Stimulated activated naive CD8-positive, alpha-beta T cell treated with anti-CD3 and anti-CD28 coated beads, Interleukin-15, Interleukin-2, amounts not matched to agents 100 ng/mL and 50 ng/mL, for 24 hours (primary cell): ENCODE measurements around the gene DRGX.

Source experiments
- H3K27ac Mint-ChIP-seq: one replicate; pipeline ENCODE4 v1.8.0; 2021; ENCODE audit warnings: mild to moderate bottlenecking, mixed read lengths
- H3K27me3 Mint-ChIP-seq: one replicate; pipeline ENCODE4 v1.8.0; 2021; ENCODE audit warnings: mixed read lengths
- H3K36me3 Mint-ChIP-seq: one replicate; pipeline ENCODE4 v1.8.0; 2021; ENCODE audit warnings: low read depth, mixed read lengths
- H3K4me1 Mint-ChIP-seq: one replicate; pipeline ENCODE4 v1.8.0; 2021; ENCODE audit warnings: low read depth, mixed read lengths
- H3K4me3 Mint-ChIP-seq: one replicate; pipeline ENCODE4 v1.8.0; 2021; ENCODE audit warnings: mild to moderate bottlenecking, mixed read lengths
- H3K9me3 Mint-ChIP-seq: one replicate; pipeline ENCODE4 v1.8.0; 2021; ENCODE audit warnings: mixed read lengths

The DRGX gene

DNA sequence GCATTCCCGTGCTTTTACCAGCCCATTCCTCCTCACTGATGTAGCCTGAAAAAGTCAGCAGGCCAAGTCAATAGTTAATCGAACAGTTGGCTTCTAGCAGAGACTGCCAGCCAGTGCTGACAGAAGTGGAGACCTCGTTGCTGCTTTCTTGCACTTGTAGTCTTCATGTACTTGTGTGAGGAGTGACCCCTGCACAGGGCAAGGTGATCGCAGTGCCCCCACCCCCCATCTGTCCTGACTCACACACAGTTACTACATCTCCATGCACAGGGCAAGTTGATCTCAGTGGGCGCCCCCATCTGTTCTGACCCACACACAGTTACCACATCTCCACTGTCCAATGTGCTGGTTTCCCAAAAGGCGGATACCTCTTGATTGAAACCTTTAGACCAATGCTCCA is 62.7 kb downstream of the DRGX start:
- H3K36me3 Mint-ChIP-seq = peaks cover 13% of the 10 kb centered on the region
- H3K4me3 Mint-ChIP-seq = no peak overlapping the region
- H3K9me3 Mint-ChIP-seq = peaks cover 18% of the 10 kb centered on the region
- no peaks in the 10 kb centered on the region for H3K27me3 Mint-ChIP-seq
- H3K27ac Mint-ChIP-seq = no peak overlapping the region
- H3K4me1 Mint-ChIP-seq = peaks cover 11% of the 10 kb centered on the region

DNA sequence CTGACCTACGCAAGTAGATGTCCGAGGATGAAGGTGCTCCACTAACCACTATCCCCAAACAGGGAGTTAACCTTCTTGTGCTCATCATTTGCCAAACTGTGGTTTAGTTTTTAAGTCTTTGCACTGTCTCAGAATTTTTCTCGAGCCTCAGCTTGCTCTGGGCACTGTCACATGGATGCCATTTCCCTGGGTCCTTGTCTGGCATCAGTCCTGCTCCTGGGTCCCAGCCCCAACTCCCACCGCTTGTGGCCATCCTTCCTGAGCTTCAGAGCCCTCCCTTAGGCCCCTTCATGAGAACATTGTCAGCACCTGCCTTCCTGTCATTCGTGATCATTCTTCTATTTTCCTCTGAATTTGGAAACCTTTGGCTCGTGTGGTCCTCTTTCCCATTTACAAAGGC is 63.1 kb downstream of the DRGX start:
- no peak overlapping the region for H3K27ac Mint-ChIP-seq
- H3K4me1 Mint-ChIP-seq = peaks cover 11% of the 10 kb centered on the region
- peaks cover 13% of the 10 kb centered on the region for H3K36me3 Mint-ChIP-seq
- peaks cover 18% of the 10 kb centered on the region for H3K9me3 Mint-ChIP-seq
- no peak overlapping the region for H3K4me3 Mint-ChIP-seq
- no peaks in the 10 kb centered on the region for H3K27me3 Mint-ChIP-seq

DNA sequence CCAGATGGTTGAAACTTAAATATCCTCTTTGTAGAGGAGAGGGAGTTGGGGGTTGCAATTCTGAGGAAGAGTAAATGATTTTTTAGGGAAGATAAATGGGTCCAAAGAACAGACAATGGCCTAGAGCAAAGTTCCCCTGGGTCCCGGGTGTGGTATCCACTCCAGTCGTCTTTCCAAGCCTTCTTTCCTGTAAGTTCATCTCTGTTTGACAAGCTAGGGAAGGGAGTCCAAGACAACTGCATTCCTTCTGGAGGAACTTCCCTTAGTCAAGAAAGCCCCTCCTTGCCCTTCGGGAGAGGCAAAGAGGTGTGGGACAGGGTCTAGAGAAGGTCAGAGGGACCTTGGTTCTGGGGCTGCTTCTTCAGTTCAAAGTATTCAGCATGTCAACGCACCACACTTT is 63.6 kb downstream of the DRGX start:
- peaks cover 13% of the 10 kb centered on the region for H3K36me3 Mint-ChIP-seq
- peaks cover 18% of the 10 kb centered on the region for H3K9me3 Mint-ChIP-seq
- no peak overlapping the region for H3K27ac Mint-ChIP-seq
- no peak overlapping the region for H3K4me3 Mint-ChIP-seq
- H3K27me3 Mint-ChIP-seq = no peaks in the 10 kb centered on the region
- peaks cover 11% of the 10 kb centered on the region for H3K4me1 Mint-ChIP-seq

DNA sequence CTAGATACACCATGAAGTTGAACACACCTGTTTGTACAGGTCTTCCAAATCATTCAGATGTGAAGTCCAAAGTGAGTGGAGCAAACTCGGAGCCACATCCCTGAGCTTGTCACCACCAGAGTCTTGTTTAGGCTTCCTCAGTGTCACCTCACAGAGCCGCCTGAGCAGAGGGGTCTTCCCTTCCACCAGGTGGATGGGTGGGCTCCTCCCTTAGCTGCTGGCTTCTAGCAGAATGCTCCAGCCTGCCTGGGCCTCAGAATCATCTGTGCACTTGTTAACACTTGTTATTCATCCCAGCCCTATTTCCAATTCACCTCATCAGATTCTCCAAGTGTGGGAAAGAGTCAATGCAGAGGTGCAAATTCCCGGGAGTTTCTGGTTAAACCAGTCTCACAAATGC is 64.5 kb downstream of the DRGX start:
- peaks cover 11% of the 10 kb centered on the region for H3K4me1 Mint-ChIP-seq
- H3K27me3 Mint-ChIP-seq = no peaks in the 10 kb centered on the region
- H3K36me3 Mint-ChIP-seq = peaks cover 13% of the 10 kb centered on the region
- no peak overlapping the region for H3K4me3 Mint-ChIP-seq
- no peak overlapping the region for H3K27ac Mint-ChIP-seq
- H3K9me3 Mint-ChIP-seq = peaks cover 18% of the 10 kb centered on the region

DNA sequence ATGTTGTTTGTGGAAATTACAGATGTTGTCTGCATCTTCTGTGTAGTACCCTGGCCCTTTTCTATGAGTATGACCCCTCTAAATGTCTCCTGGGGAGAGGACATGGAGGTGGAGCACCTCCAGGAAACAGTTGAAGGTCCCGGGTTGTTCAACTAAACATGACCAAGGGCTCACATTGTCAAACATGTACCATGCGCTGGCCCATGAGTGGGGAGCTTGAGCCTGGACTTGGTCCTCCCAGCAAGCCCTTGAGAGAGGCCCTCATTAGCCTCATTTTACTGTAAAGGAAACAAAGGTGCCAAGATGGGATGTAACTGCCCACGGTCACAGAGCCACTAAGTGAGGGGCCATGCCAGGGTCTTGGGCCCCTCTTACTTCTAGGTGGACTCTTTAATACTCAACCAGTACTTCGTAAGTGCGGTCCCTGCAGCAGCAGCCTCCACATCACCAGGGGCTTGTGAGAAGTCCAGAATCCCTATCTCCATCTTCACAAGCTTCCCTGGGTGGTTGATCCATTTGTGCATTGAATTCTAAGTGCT is 65.7 kb downstream of the DRGX start:
- Mint-ChIP-seq H3K27me3 (no peaks in the 10 kb centered on the region), H3K4me1 (peaks cover 2% of the 10 kb centered on the region), H3K4me3 (no peak overlapping the region), H3K36me3 (peaks cover 5% of the 10 kb centered on the region), H3K9me3 (peaks cover 7% of the 10 kb centered on the region), H3K27ac (no peak overlapping the region)

DNA sequence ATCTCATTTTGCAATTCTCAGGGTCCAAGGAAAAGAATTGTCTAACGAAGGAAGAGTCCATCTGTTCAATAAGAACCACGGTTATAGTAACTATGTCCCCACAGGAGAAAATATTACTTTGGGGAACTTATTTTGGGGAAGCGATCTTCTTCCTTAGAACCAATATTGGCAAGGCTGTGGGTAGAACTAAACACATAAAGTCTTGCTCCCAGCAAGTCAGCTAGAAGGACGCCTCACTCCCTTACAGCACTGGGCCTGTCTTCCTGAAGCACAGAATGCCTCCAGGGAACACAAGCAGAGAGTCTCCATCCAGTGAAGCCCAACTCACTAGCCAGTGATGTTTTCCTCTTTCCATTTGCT is 66.8 kb downstream of the DRGX start:
- Mint-ChIP-seq H3K4me3 (no peak overlapping the region), H3K9me3 (no peaks in the 10 kb centered on the region), H3K27me3 (peaks cover 6% of the 10 kb centered on the region), H3K4me1 (no peaks in the 10 kb centered on the region), H3K36me3 (no peaks in the 10 kb centered on the region), H3K27ac (no peak overlapping the region)

DNA sequence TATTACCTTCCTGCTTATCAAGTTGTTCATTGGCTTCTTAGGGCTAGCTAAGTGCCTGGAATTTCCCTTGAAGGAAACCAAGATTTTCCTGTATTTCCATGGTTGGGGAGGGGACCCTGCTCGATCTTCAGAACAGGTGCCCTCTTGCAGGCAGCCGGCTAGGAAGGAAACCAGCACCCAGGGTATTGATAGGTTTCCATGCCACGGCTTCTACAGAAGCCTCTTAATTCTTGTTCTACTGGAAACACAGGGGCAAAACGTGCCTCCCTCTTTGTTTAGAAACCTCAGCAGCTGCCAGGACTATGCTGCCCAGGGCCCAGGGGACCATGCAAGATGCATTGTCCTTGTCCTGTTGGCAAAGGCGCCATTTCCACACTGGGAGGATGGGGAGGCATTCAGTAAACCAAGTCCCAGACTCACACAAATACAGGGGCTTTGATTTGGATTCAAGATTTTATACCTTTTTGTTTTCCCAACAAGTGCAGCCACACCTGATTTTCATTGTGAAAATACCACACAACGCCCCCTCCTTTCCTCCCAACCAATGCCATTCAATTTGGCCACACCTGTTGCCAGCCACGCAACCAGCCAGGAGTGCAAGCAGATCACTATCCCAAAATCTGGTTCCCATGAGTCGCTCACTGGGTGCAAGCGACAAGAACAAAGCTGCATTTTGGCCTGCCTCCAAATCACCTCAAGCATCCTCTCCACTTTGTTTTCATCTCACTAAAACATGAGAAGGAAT is 67.3 kb downstream of the DRGX start:
- H3K36me3 Mint-ChIP-seq = no peaks in the 10 kb centered on the region
- no peaks in the 10 kb centered on the region for H3K4me1 Mint-ChIP-seq
- no peak overlapping the region for H3K27ac Mint-ChIP-seq
- H3K4me3 Mint-ChIP-seq = no peak overlapping the region
- no peaks in the 10 kb centered on the region for H3K9me3 Mint-ChIP-seq
- peaks cover 6% of the 10 kb centered on the region for H3K27me3 Mint-ChIP-seq

DNA sequence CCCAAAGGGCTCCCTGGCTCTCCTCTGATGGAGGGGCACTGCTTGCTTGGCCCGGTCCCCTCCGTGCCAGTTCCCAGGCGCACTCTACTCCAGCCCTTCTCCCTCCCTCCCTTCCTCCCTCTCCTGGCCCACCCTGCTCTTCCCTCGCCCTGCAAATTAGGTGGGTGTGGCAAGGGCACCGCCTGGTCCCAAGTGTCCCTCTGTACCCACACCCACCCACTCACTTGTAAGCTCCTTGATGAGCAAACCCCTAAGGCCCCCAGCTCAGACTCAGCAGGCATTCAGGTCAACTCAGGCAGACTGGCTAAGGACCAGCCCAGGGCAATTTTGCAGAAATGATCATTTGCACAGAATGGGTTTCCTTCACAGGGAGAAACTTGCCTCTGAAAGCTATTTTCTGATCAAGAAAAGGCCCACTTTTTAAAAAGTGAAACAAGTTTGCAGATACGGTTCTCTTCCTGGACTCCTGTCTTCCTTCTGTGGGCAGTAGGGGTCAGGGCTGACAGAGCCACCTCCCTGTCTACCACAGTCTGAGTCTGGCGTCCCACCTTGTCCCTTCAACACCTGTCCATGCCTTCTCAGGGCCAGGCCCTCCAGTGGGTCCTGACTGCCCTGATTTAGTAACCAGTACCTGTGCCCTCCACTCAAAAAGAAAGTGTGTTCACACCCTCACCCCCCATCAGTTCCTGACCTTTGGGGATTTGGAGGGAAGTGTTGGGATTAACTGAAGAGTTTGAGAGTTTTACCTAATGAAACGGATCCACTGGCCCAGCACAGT is 68.7 kb downstream of the DRGX start:
- no peak overlapping the region for H3K4me3 Mint-ChIP-seq
- no peaks in the 10 kb centered on the region for H3K4me1 Mint-ChIP-seq
- H3K9me3 Mint-ChIP-seq = no peaks in the 10 kb centered on the region
- H3K36me3 Mint-ChIP-seq = no peaks in the 10 kb centered on the region
- H3K27me3 Mint-ChIP-seq = peaks cover 6% of the 10 kb centered on the region
- no peak overlapping the region for H3K27ac Mint-ChIP-seq

DNA sequence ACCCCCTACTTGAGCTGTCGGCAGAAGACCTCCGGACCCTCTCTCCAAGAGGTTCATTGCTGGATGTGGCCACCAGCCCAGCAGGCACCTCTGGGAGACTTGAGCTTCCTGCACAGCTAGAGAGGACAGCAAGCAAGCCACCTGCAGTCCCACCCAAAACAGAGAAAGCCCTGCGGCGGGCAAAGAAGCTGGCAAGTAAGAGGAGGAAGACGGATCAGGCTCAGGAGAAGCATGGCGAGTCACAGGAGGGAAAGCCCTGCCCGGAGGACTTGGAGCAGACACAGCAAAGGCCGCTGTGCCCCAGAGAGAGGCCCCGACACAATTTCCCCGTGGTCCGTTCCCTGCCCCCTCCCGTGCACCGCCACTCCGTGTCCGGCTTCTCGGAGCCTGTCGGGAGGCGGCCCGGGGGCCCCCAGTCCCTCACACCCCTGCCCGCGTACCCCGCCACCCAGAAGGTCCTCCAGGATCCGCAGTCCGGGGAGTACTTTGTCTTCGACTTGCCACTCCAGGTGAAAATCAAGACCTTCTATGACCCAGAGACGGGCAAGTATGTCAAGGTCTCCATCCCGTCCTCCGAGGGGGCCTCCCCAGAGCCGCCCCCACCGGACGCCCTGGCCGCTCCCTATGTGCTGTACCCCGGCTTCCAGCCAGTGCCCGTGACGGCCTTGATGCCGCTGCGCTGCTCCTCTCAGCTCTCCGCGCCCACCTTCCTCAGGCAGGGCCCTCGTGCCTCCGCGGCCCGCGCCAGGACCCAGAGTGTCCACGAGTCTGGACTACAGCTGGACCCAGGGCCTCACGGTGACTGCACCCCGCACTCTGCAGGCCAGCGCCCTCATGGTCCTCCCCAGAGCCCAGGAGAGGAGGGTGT is 69.7 kb downstream of the DRGX start:
- Mint-ChIP-seq H3K9me3 (no peaks in the 10 kb centered on the region), H3K4me1 (no peaks in the 10 kb centered on the region), H3K27ac (no peak overlapping the region), H3K36me3 (no peaks in the 10 kb centered on the region), H3K27me3 (peaks cover 6% of the 10 kb centered on the region), H3K4me3 (no peak overlapping the region)

DNA sequence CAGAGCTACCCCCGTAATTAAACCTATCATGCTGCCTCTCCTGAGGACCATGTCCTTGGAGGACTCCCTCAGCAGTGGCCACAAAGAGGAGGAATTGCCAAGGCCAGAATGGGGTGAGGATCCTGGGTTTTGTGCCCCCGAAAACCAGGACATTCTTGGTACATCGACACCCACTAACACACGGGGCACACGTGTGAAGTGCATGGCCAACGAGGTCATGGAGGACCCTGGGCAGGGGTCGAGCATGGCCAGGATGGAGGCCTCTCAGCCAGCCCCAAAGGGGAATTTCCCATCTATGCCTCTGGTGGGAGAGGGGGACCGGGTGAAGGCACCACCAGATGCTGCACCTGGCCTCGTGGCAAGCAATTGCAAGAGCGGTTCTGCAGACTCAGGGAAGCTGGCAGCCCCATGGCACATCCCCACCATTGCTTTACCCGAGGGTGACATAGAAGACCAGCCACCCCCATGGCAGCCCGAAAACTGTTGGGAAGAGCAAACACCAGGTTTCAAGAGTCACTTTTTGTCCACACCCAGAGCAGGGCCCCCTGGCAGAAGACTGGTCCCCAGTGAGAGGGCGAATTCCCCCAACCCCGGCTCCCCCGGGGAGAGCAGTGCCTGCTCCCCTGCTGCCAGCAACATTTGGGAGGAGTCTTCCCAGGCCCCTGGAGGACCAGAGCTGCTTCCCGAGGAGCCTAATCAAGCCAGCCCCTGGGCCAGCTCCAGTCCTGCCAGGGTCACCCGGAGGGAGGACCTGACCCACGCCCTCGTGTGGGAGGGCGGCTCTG is 70.6 kb downstream of the DRGX start:
- H3K27me3 Mint-ChIP-seq = peaks cover 6% of the 10 kb centered on the region

DNA sequence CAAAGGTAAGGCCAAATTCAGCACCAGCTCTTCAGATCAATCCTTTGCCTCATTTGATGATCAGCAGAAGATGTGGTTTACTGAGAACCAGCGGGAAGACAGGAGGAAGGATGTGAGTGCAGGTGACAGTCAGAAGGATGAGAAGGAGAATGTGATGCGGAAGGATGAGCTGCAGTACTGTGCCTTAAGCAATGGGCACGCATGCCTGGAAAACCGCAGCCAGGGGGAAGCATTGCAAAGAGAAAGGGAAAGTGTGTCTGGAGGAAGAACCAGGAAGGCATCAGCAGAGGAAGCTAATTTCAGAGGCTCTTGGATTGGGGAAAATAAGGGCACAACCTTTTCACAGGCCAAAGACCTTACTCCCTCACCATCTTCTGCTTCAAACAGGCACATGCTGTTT is 71.2 kb downstream of the DRGX start:
- H3K27ac Mint-ChIP-seq = no peak overlapping the region
- no peak overlapping the region for H3K4me3 Mint-ChIP-seq
- H3K36me3 Mint-ChIP-seq = no peaks in the 10 kb centered on the region
- no peaks in the 10 kb centered on the region for H3K4me1 Mint-ChIP-seq
- H3K9me3 Mint-ChIP-seq = no peaks in the 10 kb centered on the region
- peaks cover 6% of the 10 kb centered on the region for H3K27me3 Mint-ChIP-seq

More for the DNA sequence above, 70.6 kb downstream of the DRGX start:
- Mint-ChIP-seq H3K9me3 (no peaks in the 10 kb centered on the region), H3K27ac (no peak overlapping the region), H3K4me1 (no peaks in the 10 kb centered on the region), H3K4me3 (no peak overlapping the region), H3K36me3 (no peaks in the 10 kb centered on the region)

DNA sequence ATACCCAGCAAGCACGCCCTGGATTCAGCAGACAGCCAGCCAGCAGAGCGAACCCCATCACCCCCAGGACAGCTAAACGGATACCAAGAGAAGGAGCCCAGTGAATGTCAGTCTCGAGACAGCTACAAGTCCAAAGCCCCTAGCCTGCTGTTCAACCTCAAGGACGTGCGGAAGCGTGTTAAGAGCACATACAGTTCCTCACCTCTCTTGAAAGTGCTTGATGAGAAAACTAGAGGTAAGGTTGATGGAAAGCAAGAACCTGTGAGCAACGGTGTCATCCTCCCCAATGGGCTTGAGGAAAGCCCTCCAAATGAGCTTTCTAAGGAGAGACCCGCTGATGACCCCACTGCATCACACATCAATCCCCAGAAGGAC is 72.0 kb downstream of the DRGX start:
- Mint-ChIP-seq H3K4me3 (no peak overlapping the region), H3K4me1 (no peaks in the 10 kb centered on the region), H3K27me3 (peaks cover 6% of the 10 kb centered on the region), H3K27ac (no peak overlapping the region), H3K9me3 (no peaks in the 10 kb centered on the region), H3K36me3 (no peaks in the 10 kb centered on the region)

DNA sequence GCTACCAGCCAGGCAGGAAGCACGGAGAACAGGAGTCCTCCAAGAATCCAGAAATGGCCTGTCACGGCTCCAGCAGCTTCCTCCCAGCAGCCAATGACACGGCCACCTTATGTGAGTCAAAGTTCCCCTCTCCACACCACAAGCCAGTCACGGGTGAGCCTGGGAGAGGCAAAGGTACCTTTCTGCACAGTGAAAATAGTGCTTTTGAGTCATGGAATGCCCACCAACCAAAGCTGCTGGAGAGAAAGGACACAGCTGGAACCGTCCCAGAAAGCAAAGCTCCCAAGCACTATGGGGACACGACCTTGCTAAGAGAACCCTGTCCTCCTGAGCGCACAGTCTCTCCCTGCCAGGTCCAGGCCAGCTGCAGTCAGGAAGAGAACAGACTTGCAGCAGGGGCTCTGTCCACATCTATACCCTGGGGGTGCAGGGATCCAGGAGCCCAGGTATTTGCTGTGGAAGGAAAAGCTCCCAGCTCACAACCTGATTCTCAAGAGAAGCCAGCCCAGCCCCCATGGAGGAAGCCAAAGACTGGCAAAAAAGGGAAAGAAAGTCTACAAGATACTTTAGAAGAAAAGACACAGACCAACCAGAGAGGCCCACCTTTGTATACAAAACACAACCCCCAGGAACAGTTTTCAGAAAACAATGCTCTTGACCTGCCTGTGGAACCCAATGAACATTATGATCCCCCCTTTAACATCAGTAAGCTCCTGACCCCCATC is 72.6 kb downstream of the DRGX start:
- no peak overlapping the region for H3K4me3 Mint-ChIP-seq
- H3K9me3 Mint-ChIP-seq = no peaks in the 10 kb centered on the region
- peaks cover 6% of the 10 kb centered on the region for H3K27me3 Mint-ChIP-seq
- no peaks in the 10 kb centered on the region for H3K36me3 Mint-ChIP-seq
- no peak overlapping the region for H3K27ac Mint-ChIP-seq
- no peaks in the 10 kb centered on the region for H3K4me1 Mint-ChIP-seq
